Neural progenitor cell (in vitro differentiated cells): ENCODE data around the gene ATP5PD.

ENCODE experiments used
- EZH2 ChIP-seq: fragments of 200-600 bp; sonication (generic); IDR thresholded peaks from 2 replicates; pipeline ENCODE4 v1.6.1; 2017; ENCODE audit warnings: antibody characterized with exemption, mild to moderate bottlenecking, moderate library complexity
- TF ChIP-seq, protein P1 (sequence below): fragments of 200-600 bp; sonication (generic); IDR thresholded peaks from 2 replicates; pipeline ENCODE4 v1.5.1; 2017; ENCODE audit warnings: antibody characterized with exemption, mild to moderate bottlenecking

DNA sequence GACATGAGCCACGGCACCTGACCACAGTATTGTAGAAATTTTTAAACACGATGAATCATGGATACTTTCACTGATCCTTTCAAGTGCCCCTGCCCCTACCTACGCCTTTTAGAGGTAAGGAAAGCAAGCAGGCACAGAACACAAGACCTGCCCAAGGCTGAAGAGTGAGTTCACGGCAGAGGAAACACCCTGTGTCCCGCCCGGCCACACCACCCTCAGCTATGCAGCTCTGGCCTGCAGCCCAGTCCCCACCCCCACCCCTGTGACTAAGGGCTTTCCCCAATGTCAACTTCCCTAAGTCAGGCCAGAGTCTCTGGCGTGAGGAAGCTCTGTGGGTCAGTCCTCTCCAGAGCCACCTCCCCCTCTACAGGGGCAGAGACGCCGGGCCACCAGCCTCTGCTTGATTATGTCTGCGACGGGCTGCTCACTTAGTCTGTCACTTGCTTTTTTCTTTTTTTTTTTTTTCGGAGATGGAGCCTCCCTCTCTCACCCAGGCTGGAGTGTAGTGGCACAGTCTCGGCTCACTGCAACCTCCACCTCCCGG, 49.4 kb upstream of the ATP5PD start:
- TF ChIP-seq, protein P1, sequence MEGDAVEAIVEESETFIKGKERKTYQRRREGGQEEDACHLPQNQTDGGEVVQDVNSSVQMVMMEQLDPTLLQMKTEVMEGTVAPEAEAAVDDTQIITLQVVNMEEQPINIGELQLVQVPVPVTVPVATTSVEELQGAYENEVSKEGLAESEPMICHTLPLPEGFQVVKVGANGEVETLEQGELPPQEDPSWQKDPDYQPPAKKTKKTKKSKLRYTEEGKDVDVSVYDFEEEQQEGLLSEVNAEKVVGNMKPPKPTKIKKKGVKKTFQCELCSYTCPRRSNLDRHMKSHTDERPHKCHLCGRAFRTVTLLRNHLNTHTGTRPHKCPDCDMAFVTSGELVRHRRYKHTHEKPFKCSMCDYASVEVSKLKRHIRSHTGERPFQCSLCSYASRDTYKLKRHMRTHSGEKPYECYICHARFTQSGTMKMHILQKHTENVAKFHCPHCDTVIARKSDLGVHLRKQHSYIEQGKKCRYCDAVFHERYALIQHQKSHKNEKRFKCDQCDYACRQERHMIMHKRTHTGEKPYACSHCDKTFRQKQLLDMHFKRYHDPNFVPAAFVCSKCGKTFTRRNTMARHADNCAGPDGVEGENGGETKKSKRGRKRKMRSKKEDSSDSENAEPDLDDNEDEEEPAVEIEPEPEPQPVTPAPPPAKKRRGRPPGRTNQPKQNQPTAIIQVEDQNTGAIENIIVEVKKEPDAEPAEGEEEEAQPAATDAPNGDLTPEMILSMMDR = no peak
- TF ChIP-seq EZH2 = no peak
